Measurements from ENCODE around the gene MCRS1.

MCRS1 gene

DNA sequence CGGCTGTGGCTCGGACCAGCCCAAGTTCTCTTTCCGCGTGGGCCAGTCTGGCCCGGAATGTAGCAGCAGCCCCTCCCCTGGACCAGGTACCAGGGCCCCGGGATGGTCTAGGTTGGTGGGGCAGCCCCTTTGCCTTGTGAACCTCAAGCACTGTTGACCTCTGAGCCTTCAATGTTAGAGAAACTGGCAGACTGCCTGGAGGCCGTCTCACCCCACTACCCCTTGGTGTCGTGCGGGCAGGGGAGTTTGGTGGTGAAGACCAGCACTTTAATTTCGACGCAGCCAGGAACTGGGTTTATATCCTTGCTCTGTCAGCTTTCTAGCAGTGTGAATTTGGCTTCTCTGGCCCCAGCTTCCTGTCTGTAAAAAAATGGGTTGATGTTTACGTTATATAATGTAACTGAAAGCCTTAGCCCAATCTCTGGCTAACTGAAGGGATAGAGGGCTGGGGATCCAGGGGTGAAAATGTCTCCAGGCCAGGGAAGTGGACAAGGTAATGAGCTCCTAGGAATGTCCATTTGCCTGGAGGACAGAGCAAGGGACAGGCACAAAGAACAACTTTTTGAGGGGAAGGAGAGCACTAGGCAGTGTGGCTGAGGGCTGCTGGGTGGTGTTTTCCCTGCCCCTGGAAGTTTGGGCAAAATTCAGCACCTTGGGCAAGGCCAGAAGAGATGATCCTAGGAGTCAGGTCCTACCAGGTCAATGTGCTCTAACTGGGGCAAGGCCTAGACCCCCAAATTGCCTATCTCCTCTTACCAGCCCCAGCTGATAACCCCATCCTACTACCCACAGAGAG, 11.4 kb downstream of the MCRS1 start:
- DNase-seq (ENCODE audit: low read depth in 1 of 2, low spot score in 1 of 2): no peak

DNA sequence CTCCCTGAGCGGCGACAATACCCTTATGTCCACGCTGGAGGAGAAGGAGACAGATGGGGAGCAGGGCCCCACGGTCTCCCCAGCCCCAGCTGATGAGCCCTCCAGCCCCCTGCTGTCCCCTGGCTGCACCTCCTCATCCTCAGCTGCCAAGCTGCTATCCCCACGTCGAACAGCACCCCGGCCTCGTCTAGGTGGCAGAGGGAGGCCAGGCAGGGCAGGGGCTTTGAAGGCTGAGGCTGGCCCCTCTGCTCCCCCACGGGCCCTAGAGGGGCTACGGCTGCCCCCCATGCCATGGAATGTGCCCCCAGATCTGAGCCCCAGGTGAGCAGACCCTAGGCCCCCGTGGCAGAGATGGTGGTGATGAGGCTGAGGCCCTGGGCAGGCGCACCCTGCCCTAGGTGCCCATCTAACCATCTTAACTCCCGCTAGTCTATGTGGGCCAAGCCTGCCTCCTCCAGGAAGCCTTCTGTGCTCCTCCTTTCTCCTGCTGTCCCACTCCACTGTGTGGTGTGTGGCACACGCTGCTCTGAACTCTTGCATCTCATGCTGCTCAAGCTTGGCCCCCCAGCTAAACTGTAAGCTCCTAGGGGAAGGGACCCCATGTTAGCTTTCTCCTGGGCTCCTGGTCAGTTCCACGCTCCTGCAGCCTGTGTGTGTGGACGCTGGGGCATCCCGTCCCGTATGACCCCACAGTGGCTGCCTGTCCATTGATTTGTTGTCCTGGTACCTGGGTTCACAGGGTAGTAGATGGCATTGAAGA, 12.1 kb downstream of the MCRS1 start:
- DNase-seq (ENCODE audit: low read depth in 1 of 2, low spot score in 1 of 2): no peak

- DNase-seq (ENCODE audit: low read depth in 1 of 2, low spot score in 1 of 2): no peak
These were observed 13.7 kb downstream of the MCRS1 start for GRCh38 chr12:49554266-49554665.

GRCh38 chr12:49553512-49554088, 14.3 kb downstream of the MCRS1 start:
- DNase-seq (ENCODE audit: low read depth in 1 of 2, low spot score in 1 of 2): no peak

GRCh38 chr12:49552899-49553298, 15.0 kb downstream of the MCRS1 start:
- no peak for DNase-seq (ENCODE audit: low read depth in 1 of 2, low spot score in 1 of 2)

GRCh38 chr12:49552425-49552824, 15.5 kb downstream of the MCRS1 start:
- DNase-seq (ENCODE audit: low read depth in 1 of 2, low spot score in 1 of 2): no peak

GRCh38 chr12:49552014-49552413, 15.9 kb downstream of the MCRS1 start:
- no peak for DNase-seq (ENCODE audit: low read depth in 1 of 2, low spot score in 1 of 2)

DNA sequence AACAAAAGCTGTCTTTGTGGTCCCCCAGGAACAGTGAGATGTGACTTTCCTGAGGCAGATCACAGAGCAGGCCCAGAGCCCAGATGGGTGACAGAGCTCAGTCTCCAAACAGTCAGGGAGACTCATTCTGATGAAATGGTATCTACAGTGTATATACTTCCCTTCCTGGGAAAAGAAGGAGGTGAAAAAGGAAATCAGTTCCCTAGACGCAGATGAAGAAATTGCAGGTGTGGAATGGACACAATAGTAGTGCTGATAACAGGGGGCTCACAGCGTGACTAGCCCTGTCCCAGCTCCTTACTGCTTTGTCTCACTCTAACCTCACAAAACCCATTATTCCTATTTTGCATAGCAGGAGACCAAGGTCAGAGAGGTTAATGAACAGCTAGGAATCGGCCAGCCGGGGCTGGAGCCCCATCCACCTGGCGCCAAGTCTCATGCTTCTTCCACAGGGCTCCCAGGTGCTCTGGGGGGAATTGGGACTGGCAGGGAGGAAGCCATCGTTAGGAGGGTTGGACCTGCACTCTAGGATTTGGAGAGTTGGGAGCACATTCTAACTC, 17.2 kb downstream of the MCRS1 start:
- no peak for DNase-seq (ENCODE audit: low read depth in 1 of 2, low spot score in 1 of 2)

GRCh38 chr12:49549735-49550692, 17.9 kb downstream of the MCRS1 start:
- DNase-seq (ENCODE audit: low read depth in 1 of 2, low spot score in 1 of 2): no peak

DNA sequence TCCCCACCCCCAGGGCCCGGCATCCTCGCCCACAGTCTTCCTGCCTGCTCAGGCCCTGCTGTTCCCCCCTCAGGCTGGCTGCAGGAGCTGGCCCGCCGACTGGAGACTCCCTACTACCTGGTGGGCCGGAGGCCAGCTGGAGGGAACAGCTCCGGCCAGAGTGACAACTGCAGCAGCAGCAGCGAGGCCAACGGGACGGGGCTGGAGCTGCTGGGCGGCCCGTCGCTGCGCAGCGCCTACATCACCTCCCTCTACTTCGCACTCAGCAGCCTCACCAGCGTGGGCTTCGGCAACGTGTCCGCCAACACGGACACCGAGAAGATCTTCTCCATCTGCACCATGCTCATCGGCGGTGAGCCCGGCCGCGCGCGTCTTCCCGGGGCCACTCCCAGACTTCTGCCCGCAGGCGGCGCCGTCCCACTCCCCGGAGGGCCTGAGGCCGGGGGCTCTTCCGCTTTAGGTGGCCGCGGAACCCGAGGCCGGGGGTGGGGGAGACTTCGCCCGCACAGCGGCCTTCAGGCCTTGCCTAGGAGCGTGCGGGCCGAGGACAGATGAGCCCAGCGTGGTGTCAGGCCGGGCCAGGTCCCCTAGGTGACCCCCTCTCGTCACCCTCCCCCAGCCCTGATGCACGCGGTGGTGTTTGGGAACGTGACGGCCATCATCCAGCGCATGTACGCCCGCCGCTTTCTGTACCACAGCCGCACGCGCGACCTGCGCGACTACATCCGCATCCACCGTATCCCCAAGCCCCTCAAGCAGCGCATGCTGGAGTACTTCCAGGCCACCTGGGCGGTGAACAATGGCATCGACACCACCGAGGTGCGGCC, 18.9 kb downstream of the MCRS1 start:
- no peak for DNase-seq (ENCODE audit: low read depth in 1 of 2, low spot score in 1 of 2)

DNA sequence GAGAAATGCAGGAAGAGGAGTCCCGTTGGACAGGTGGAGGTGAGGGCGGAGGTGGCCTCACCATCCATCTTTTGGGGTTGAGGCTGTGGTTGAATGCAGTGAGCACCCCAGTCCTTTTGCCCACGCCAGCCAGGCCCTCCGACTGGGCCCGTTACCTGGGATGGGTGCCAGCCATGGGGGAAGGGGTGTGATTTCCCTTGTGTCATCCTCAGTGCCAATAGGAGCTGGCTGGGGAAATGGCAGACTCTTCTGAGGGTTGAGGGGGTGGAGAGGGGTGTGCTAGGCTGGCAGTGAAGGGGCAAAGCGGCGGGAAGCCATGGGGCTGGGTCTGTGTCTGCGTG, 19.5 kb downstream of the MCRS1 start:
- no peak for DNase-seq (ENCODE audit: low read depth in 1 of 2, low spot score in 1 of 2)

GRCh38 chr12:49547090-49547690, 20.8 kb downstream of the MCRS1 start:
- no peak for DNase-seq (ENCODE audit: low read depth in 1 of 2, low spot score in 1 of 2)

GRCh38 chr12:49546481-49546880, 21.5 kb downstream of the MCRS1 start:
- DNase-seq (ENCODE audit: low read depth in 1 of 2, low spot score in 1 of 2): no peak

DNA sequence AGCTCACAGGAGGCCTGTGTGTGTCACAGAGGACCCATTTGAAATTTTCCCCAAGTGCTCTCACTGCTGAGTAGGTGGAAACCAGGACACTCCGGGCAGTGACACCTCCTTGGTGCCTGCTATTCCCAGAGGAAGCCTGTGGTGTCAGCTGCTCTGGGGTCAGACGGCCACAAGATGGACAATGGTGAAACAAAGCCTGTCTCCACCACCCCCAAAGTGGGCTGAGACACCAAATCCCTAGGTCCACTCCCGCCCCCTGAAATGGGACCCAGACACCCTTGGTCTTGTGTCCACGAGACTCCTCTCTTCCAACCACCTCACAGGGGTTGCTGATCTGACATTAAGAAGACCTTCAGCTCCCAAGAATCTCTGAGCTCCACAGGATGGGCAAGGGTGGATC, 22.1 kb downstream of the MCRS1 start:
- DNase-seq (ENCODE audit: low read depth in 1 of 2, low spot score in 1 of 2): no peak

DNA sequence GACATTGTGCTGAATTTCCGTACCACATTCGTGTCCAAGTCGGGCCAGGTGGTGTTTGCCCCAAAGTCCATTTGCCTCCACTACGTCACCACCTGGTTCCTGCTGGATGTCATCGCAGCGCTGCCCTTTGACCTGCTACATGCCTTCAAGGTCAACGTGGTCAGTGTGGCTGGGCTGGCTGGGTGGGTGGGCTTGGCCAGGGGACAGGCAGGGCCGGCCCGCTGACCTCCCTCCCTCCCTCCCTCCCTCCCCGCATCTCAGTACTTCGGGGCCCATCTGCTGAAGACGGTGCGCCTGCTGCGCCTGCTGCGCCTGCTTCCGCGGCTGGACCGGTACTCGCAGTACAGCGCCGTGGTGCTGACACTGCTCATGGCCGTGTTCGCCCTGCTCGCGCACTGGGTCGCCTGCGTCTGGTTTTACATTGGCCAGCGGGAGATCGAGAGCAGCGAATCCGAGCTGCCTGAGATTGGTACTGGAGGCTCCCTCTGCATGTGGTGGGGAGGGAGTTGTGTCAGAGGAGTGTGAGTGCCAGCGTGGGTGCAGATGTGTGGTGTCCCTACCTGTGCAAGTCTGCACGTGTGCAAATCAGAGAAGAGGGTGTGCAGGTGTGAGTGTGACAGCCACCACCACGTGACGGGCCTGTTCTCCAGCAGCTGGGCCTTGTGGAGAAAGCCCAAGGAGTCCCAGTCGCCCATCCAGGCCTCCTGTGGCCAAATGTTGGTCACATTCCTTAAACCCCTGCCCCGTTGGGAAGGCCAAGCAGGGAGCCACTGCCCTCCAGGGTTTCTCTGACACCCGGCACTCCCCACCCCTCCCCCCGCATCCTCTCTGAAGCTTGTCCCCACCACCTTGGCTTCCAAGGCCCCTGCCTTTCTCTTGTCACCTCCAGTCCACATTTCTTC, 23.8 kb downstream of the MCRS1 start:
- no peak for DNase-seq (ENCODE audit: low read depth in 1 of 2, low spot score in 1 of 2)

DNA sequence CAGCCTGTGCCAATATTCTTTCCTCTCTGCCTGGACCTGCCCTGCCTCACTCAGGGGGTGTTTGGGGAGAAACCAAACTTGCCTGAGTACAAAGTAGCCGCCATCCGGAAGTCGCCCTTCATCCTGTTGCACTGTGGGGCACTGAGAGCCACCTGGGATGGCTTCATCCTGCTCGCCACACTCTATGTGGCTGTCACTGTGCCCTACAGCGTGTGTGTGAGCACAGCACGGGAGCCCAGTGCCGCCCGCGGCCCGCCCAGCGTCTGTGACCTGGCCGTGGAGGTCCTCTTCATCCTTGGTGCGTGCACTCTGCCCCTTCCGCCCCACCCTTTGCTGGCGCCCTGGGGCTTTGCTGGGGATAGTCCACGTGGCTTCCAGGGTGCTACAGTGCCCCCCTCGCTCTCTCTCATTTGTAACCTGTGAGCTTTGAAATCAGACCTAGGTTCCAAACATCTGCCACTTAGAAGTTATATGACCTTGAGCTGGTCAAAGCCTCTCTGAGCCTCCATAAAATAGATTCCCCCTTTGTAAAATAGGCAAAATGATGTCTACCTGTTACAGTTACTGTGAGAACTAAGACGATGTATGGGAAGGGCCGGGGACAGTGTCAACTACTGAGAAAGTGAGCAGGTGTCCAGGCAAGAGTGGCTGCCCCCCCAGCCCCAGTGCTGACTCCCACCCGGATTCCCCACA, 24.6 kb downstream of the MCRS1 start:
- no peak for DNase-seq (ENCODE audit: low read depth in 1 of 2, low spot score in 1 of 2)

DNA sequence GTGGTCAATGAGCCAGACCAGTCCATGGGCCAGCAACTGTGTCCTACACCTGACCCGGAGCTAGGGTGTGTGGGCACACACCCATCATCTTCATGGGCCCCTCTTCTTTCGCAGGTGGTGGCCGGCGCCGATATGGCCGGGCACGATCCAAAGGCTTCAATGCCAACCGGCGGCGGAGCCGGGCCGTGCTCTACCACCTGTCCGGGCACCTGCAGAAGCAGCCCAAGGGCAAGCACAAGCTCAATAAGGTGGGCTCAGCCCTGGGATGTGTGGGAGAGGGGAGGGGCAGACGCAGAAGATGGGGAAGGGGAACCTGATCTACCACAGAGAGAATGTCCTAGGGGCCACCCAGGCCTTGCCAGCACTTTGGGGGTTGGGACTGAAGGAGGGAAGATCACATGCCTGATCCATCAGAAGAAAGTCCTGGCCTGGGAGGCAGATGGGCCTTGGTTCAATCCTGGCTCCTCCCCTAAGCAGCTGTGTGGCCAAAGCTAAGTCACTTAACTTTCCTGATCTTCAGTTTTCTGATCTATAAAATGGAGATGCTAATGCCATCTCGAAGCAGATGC, 25.3 kb downstream of the MCRS1 start:
- DNase-seq (ENCODE audit: low read depth in 1 of 2, low spot score in 1 of 2): no peak

Measured in stimulated activated CD4-positive, alpha-beta T cell treated with anti-CD3 and anti-CD28 coated beads, Interleukin-15, amount 100 ng/mL, for 1 hour (primary cell).